ENCODE measurements around the gene SLFN14.
"Not testable (repeated sequence)": the region's sequence is repeated elsewhere in the genome, so short reads cannot be mapped to it uniquely, and the experiment has no call there.

SLFN14 gene

DNA sequence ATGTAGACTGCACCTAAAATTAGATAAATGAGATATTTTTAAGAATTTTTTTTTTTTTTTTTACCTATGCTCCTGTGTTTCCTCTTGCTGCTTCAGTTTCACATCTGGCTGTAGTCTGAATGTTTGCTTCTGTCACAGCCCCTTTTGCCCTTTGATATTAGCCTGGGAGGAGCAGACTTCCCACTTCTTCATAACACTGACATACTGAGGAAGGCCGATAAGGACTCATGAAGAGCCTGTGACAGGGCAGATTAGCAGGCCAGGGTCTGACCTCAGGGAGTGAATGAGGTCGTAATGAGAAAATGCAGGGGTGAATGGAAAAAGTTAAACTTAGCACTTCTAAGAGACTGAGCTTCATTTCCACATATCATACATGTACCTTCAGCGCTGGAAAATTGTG lies at the start of gene SLFN14:
Gene SLFN14, minus strand, starts transcription at position 117 of the 400 bp plus-strand sequence. CDS start 2,757 bp downstream, outside the sequence.
- no peak for DNase-seq

- DNase-seq, result no peak
These were observed 49.2 kb upstream of the SLFN14 start for GRCh38 chr17:35609831-35610230.

DNA sequence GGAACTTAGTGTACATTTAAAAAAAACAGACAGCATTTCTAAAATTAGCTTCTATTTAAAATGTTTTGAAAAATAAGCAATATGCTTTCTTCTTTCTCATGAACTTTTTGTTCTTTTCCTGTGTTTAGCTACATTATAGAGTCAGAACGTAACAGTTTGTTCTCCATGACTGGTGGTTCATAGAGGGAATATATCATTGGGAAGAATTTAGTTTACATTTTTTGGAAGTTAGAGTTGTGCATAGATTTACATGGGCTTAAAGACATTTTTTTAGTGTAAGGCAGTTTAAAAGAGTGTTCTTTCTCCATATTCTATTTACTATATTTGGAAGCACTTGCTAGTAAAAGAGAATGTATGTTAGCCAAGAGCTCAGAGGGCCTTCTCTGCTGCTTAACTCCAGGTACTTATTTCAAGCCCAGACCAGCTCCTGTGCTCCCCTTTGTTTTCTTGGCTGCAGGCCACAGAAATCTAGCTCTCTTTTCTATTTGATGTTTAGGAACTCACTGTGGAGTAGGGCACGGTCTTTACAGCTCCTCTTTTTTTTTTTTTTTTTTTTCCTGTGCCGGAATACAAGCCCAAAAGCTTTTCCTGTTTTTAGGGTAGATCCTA lies 46.7 kb upstream of the SLFN14 start:
- no peak for DNase-seq

- no peak for DNase-seq
These were observed 45.1 kb upstream of the SLFN14 start for GRCh38 chr17:35605678-35606077.

DNA sequence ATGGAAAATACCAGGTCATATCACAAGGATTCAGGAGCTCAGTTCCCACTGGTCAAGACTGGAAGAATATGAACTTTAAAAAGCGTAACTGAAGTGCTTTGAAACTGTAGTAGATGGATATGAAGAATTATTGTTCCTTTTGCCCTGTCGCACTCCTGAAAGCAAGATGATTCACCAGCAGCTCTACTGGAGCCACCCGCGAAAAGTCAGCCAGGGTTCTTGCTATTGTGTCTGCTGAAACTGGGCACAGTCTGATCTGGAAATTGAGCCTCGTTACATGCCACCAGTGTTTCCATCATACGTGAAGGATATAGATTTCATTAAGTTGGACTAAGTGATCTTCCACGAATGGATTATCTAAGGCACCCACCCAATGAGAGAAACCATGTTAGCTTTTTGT lies 43.1 kb upstream of the SLFN14 start:
- DNase-seq, result no peak

GRCh38 chr17:35597604-35598003 lies 37.0 kb upstream of the SLFN14 start:
- DNase-seq, result no peak

GRCh38 chr17:35596530-35597233 lies 36.1 kb upstream of the SLFN14 start:
- DNase-seq, result no peak

DNA sequence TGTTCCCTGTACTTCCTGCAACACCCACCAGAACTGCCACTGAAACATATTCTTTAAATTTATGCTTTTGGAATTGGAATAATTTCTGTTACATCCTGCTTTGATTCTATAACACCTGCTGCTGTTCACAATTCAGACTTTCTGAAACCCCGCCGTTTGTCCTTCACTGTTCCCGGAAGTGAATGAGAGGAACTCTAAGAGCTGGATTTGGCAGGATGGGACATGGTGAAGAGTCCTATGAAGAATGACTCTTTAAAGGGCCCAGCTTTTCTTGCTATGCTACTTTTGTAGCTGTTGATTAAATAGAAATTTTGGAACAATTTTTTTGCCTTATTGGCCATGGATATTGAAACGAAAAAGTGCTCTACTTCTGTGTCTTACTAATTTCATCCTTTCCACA lies 35.5 kb upstream of the SLFN14 start:
- no peak for DNase-seq

DNA sequence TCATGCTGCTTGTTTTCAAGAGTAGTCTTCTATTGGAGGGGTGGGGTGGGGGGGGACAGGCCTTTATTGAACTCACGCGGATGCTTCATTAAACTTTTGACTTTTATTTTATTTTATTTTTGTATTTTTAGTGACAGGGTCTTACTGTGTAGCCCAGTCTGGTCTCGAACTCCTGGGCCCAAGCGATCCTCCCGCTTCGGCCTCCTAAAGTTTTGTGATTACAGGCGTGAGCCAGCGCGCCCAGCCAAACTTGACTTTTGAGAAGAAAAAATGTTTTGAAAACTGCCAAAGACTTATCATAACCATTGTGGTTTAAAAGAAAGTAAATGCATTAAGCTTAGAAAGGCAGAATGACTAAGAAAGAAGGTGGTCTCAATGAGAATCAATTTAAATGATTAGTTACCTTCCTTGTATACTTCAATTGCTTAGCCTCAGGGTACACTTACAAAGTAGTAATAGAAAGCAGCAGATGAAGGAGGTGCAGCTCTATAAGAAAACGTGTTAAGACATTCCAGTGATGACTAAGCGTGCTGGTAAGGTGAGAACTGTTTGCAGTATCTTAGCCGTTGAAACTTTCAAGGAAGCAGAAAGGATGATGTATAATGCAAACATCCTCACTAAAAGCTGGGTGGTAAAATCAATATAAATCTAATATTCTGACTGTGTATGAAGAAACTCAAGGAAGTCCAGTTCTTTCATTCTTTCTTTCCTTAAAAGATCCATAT lies 27.7 kb upstream of the SLFN14 start:
- no peak for DNase-seq

- peak; percentile 20 to 81 for DNase-seq
These were observed 26.7 kb upstream of the SLFN14 start, which contains the start of gene AP2B1 for GRCh38 chr17:35587074-35587961. TSS of gene AP2B1 (plus strand) at chr17:35587322. CDS start at chr17:35594031, 6,709 bp downstream.

- no peak for DNase-seq
These were observed 26.0 kb upstream of the SLFN14 start for GRCh38 chr17:35586569-35587073.

DNA sequence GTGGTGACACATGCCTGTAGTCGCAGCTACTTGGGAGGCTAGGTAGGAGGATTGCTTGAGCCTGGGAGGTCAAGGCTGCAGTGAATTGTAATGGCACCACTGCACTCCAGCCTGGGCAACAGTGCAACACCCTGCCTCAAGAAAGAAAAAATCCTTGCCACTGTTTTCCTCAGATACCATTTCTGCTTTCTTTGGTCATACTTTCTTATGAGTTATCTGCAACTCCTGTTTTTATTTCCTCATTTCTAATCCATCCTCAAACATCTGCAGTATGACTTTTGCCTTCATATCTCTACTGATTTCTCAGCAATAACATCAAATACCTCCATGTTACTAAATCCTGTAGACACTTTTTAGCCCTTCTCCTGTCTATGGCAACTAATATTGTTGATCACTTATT lies 23.4 kb upstream of the SLFN14 start:
- DNase-seq, result no peak

DNA sequence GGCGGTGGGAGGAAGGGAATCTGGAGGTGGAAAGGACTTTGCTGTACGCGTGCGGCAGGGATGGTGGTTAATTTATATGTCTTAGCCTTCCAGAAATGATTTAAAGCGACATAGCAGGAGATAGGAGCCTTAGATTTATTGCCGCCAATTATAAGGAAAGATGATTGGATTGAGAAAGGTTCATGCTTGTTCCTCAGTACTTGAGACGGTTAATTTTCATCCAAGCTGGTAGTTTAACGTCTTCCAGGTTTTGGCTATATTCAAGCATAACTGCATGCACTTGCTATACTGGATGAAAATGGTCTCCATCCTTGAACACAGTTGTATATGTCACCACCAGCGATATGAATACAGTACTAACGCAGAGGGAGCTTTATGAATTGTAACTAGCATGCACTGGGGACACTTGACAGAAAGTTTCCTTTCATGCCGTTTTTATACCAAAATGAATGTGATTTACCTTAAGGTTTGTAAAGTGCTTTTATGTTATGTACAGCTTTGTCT lies 18.4 kb upstream of the SLFN14 start:
- no peak for DNase-seq

DNA sequence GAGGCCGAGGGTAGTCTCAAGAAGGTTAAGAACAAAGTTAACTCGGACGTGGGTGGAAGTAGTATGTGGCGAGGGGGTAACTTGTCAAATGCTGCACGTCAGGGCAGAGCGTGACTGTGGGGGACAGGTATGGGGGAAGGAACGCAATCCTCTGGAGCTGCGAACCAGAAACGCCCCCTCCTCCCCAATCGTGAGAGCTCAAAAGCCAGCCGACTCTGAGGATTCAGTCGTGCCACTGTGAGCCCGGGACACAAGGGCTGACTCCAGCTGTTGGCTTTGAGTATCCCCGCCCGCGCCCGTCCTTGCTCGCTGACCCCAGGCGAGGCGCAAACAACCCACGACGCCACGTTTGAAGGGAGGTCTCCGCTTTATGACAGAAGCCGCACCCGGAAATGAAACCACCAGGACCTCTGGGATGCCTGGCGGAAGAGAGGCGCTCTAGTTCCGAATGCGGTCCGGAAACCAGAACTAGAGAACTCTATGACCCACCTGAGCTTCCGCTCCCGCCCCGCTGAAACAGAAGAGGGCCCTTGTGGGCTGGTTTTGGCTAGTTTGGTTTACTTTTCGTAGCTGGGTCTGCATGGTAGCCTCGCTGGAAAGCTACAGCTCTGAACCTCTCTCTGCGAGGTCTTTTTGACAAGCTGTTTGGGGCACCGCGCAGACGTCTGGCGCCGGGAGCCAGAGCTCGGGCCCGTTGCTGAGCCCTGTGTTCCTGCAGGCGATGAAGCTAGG lies 17.7 kb upstream of the SLFN14 start, which contains the start of gene PEX12:
Gene PEX12, minus strand, starts transcription at position 375 of the 732 bp plus-strand sequence. CDS start 550 bp downstream, outside the sequence.
- DNase-seq, result peak; percentile 56 to 88

GRCh38 chr17:35577830-35578196 lies 17.2 kb upstream of the SLFN14 start:
- no peak for DNase-seq

DNA sequence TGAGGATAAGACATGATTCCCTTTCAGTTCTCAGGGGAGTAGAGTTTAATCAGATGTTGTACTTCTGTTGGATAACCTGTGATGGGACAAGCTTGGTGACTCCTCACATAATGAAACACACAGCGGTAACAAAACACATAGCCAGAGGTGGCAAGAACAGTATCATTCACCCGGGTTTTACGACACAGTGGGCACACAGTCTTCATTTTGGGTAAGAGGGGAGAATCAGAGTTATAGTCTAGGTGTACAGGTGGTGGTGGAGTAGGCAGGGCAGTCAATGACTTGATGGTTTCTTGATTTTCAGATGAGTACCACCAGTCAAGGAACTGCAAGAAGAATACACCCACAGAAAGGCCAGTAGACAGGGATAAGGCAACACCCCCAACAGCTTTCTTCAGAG lies 15.1 kb upstream of the SLFN14 start:
- DNase-seq, result no peak

DNA sequence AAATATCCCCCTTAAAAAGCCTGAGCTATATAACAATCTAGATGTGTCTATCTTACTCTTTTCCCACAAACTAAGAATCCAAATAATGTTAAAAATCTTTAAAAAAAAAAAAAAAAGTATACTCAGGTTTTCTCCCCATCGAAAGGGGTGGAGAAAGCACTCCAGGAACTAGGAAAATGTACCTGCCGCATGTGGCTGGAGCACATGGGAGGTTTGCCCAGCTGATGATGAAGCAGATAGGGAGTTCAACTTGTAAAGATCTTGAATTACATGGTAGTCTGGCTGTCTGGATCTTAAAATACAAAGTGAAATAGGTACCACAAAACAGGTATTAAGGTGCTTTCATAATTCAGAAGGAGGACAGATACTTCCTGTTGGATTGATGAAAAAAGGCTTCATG lies 8.8 kb upstream of the SLFN14 start:
- no peak for DNase-seq

DNA sequence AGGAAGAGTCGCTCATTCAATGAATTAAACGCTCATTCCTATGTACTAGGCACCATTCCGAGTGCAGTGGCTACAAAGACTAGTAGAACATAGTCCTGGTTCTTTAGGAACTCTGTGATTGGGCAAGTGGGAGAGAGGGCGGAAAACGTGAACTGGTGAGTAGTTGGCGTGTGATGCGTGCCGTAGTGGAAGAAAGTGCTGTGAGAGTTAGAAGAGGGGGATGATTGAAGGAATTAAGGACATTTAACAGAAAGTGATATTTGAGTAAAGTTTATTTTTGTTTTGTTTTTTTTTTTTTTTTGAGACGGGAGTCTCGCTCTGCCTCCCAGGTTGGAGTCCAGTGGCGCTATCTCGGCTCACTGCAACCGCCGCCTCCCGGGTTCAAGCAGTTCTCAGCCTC lies 7.9 kb upstream of the SLFN14 start:
- DNase-seq, result no peak

GRCh38 chr17:35566968-35567367 lies 6.3 kb upstream of the SLFN14 start:
- no peak for DNase-seq

- not testable (repeated sequence) for DNase-seq
These were observed 2.6 kb upstream of the SLFN14 start for GRCh38 chr17:35563181-35563580.

DNA sequence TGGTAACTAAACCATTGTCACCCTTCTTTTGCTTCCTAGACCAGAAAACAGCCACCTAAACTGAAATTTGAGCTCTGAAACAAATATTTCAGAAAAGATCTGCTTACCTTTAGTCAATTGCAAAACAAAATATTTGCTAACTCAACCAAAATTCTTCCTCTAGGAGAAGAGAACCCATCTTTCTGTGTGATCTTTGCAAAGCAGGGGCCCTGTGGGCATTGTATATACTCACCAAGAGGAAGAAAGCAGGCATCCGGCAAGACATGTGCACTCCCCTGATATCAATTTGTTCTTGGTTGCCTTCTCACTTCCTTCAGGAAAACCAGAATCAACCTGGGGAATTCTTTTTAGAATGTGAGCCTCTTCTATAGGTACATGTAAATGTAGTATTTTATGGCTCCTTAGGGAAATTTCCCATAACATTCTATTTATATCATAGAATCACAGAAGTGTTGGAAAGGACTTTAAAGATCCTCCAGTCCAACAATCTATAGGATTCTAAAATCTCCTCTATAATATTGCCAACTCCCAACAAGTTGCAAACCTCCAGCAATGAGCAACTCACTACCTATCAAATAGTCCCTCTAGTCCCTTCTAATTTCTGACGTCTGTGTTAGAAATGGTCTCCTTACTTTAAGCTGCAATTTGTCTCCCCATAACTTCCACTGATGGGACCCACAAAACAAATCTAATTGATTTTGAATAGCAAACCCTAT lies 966 bp downstream of the SLFN14 start:
- no peak for DNase-seq
